NAMALWA (cell line): ENCODE measurements around the gene OR2T11.
"Not testable (repeated sequence)": the region's sequence is repeated elsewhere in the genome, so short reads cannot be mapped to it uniquely, and the experiment has no call there.

Experiments
- DNase-seq: peaks from one replicate; pipeline ENCODE4 v3.0.0-alpha.2; 2015; ENCODE audit warnings: low spot score

Gene OR2T11

DNA sequence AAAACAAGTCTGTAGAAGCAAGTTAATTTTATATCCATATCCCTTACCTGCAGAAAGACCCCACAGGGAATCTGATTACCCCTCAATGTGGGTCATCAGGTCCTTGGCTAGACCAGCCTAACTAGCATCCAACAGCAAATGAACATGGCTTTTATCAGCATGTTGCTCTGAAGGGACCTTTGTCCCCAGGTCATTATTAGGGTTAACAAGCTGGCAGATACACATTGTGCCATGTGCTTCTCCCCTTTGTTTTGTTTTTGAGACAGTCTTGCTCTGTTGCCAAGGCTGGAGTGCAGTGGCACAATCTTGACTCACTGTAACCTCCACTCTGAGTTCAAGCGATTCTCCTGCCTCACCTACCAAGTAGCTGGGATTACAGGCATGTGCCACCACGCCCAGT is at the start of gene OR2T11:
OR2T11 (minus strand) TSS at position 101 of the 400 bp plus-strand sequence. CDS start 7,963 bp downstream, outside the sequence.
- not testable (repeated sequence) for DNase-seq

DNA sequence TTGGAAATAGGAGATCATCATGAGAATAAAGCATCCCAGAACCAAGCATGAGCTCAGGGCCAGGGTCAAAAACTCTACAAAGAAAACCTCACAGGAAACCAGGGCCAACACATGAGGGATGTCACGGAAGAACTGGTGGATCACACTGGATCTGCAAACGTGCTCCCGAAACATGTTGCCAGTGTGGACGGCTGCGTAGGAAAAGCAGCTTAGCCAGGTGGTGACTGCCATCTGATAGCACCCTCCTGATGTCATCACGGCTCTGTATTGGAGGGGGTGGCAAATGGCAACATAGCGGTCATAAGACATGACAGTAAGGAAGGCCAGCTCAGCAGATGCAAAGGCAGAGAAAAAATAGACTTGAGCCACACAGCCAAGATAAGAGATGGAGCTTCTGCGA is 46.8 kb upstream of the OR2T11 start:
- DNase-seq: no peak

GRCh38 chr1:248670003-248670402 is 35.1 kb upstream of the OR2T11 start:
- DNase-seq: no peak

- not testable (repeated sequence) for DNase-seq
These were observed 28.8 kb upstream of the OR2T11 start for GRCh38 chr1:248663453-248664328.

GRCh38 chr1:248656797-248657196 is 21.9 kb upstream of the OR2T11 start:
- DNase-seq: not testable (repeated sequence)

DNA sequence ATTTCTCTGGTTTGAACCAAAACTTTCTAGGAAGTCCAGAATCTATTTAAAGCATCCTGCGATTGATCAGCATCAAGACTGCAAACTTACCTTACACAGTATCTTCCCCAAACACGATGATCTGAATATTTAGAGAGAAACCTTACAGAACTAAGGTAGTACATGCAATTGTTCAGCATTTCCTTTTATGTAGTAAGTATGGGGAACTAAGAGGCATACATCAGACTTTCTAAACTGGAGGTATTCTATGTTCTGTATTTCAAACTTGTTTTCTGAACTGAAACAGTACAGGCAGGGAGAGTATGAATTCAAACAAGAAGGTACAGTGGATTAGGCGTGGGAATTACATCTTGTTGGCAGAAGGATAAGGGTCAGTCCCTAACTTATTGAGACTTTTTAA is 20.5 kb upstream of the OR2T11 start, which contains the start of gene OR2T27:
OR2T27 (minus strand) TSS at position 175 of the 400 bp plus-strand sequence. CDS start 4,644 bp downstream, outside the sequence.
- not testable (repeated sequence) for DNase-seq

GRCh38 chr1:248648770-248649536 is 14.1 kb upstream of the OR2T11 start:
- not testable (repeated sequence) for DNase-seq

- not testable (repeated sequence) for DNase-seq
These were observed 10.3 kb upstream of the OR2T11 start, which contains the start of gene OR2T35 for GRCh38 chr1:248645178-248645577. TSS of gene OR2T35 (minus strand) at chr1:248645278. CDS start at chr1:248639258, 6,020 bp downstream.

GRCh38 chr1:248642971-248643651 is 8.2 kb upstream of the OR2T11 start:
- DNase-seq: not testable (repeated sequence)

- not testable (repeated sequence) for DNase-seq
These were observed 6.7 kb upstream of the OR2T11 start for GRCh38 chr1:248641583-248641982.

DNA sequence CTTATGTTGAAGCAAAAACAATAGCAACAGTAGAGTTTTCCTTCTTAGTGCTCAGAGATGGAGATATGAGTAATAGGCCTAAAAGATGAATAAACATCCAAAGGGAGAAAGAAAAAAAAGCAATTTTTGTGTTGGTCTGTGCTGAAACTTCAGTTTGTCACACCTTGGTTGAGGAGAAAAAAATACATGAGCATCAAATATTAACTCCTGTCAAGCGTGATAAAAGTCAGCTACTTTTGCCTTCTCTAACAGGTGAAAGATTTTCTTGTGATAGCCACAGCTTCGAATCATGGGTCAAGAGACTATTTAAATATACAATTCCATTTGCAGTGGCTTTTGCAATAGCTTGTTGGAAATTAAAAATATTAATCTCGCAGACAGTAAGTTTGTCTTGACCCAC is 6.0 kb upstream of the OR2T11 start:
- DNase-seq: not testable (repeated sequence)

DNA sequence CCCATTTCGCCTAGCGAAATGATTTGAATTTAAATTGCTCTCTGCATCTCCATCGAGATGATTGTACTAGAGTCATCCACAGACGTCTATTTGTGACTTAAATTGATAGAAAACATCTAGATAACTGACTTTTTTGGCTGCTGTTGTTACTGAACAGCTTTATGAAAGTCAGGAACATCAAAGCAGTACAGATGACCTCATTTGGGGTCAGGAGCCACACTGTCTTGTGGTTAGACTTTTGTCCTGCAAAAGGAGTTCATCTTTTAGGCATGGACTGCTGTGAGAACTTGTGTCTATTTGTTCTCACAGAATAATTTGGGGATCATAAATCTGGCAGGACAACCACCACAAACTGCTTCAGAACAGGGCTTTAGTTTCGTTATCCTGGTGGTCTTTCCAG is 4.8 kb upstream of the OR2T11 start:
- DNase-seq: not testable (repeated sequence)

- DNase-seq: not testable (repeated sequence)
These were observed 1.7 kb upstream of the OR2T11 start for GRCh38 chr1:248636612-248637011.

DNA sequence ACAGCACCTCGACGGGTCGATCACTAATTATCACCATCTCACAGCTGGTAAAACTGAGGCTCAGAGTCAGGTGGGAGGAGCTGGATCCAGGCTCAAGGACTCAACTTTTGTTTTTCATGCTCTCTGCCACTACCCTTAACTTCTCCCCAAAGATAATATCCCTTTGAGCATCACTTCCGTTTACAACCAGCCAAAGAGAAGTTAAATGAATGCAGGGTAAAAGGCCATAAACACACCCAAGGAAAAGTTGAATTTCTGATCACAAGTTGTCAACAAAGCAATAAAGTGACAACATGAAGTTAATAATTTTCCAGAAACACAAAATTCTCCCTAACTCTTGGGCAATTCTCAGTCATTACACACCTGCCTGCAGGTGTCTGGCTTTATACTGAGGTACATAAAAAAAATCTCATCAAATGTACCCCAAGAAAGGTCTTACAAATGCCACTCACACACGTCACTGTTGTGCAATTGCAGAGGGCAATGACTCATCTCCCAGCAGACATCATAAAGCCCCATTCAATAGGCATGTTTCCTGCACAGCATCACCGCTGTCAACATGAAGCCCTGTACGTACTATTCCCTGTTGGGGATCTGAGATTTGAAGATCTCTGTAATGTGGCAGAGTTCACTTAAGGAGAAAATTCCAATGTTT is 3.4 kb downstream of the OR2T11 start:
- no peak for DNase-seq

DNA sequence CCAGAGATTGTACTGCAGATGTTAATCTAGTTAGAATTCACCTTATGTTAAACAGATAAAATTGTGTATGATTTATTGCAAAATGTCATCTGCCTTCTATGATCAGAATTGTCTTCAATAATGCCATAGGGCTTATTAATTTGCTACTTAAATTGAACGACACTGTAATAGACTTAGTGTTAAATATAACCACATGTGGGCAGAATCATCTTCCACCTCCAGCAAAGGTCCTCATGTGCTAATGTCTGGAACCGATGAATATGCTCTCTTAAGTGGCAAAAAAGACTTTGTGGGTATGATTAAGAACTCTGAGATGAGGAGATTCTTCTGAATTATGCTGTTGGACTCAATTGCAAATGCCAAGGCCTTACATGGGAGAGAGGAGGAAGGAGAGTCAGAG is 4.3 kb downstream of the OR2T11 start:
- no peak for DNase-seq

- no peak for DNase-seq
These were observed 6.7 kb downstream of the OR2T11 start for GRCh38 chr1:248627971-248628844.

- DNase-seq: no peak
These were observed 8.9 kb downstream of the OR2T11 start for GRCh38 chr1:248625971-248626370.

- DNase-seq: no peak
These were observed 9.7 kb downstream of the OR2T11 start for GRCh38 chr1:248625166-248625565.

DNA sequence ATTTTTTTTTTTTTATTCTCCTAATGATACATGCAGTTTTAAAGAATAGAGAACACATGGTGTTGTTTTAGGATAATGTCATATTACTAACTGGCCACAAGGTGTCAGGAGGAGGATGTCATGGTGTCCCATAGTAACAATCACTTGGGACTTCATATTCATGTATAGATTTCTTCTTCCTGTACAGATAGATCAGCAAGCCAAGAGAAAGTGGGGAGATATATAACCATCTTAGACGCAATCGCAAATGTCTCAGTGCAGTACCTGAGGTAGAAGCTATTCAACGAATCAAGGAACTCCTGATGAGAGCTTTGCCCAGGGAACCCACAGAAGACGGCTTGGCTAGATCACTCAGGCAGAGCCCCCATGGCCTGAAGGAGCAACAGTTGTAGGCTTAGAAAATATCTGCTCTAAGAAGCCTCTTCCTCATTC is 12.3 kb downstream of the OR2T11 start:
- peak; percentile 57 for DNase-seq

- no peak for DNase-seq
These were observed 13.1 kb downstream of the OR2T11 start for GRCh38 chr1:248621770-248622169.
